H1 (cell line): ENCODE data around the gene HORMAD2. TPM values are rescaled to one million over a fixed set of nuclear protein-coding genes. Genes with fewer than 3 reads are reported as not detected.

Experiments used
- KDM4A ChIP-seq: IDR thresholded peaks from one replicate; pipeline ENCODE4 v1.7.1; 2012; ENCODE audit warnings: low read depth, mild to moderate bottlenecking, moderate library complexity, low read length, inconsistent platforms; ENCODE audit not compliant: severe bottlenecking
- NRF1 ChIP-seq: IDR thresholded peaks from 2 replicates; pipeline ENCODE4 v1.6.1; 2011; ENCODE audit warnings: mild to moderate bottlenecking, low read depth, low read length, improper control_type of control experiment
- PHF8 ChIP-seq: fragments of 200-600 bp; sonication (generic); conservative IDR thresholded peaks from 2 replicates; pipeline ENCODE4 v1.7.1; 2012; ENCODE audit warnings: low read depth, mild to moderate bottlenecking, inconsistent platforms, low read length, moderate library complexity
- POLR2A ChIP-seq, 2 experiments: IDR thresholded peaks; 1 replicate in 1 of 2; 2 replicates in 1 of 2; pipeline ENCODE4 v1.6.1; 2011; ENCODE audit warnings: low read depth in 2 of 2, low read length in 2 of 2, mild to moderate bottlenecking in 2 of 2; ENCODE audit errors: control extremely low read depth in 1 of 2
- TAF1 ChIP-seq: IDR thresholded peaks from 2 replicates; pipeline ENCODE4 v1.6.1; 2011; ENCODE audit warnings: mild to moderate bottlenecking, low read depth, low read length
- TCF12 ChIP-seq: IDR thresholded peaks from 2 replicates; pipeline ENCODE4 v1.6.1; 2011; ENCODE audit warnings: low read depth, mild to moderate bottlenecking, low read length
- TEAD4 ChIP-seq: IDR thresholded peaks from 2 replicates; pipeline ENCODE4 v1.6.1; 2012; ENCODE audit warnings: low read depth, low read length, inconsistent platforms, mixed read lengths
- polyA plus RNA-seq, 7 experiments: library from polyadenylated mRNA; depleted of rRNA in 3 of 7; stranded (reverse) in 5 of 7; unstranded in 2 of 7; fragments of >200 nt in 5 of 7; fragments of 200-250 nt in 2 of 7; gene quantifications; 1 replicate in 5 of 7; 2 replicates in 1 of 7; 4 replicates in 1 of 7; pipeline versions ENCODE4 v1.2.1 to v1.2.3, GENCODE V29; 2011 to 2013; ENCODE audit warnings: missing spikeins in 2 of 7, mixed read lengths in 2 of 7
- total RNA-seq: library from RNA; stranded (reverse); fragmentation: NEBNext Ultra II Directional; extraction: Animal tissue kit (Norgen Biotek cat#: 25700); gene quantifications from 2 replicates; pipeline ENCODE4 v1.2.1, GENCODE V29; 2021
- TF ChIP-seq, protein P1 (sequence below): fragments of 300-600 bp; sonication (generic); IDR thresholded peaks from 2 replicates; pipeline ENCODE4 v1.7.1; 2012; ENCODE audit warnings: low read length, moderate library complexity, mild to moderate bottlenecking, inconsistent platforms; ENCODE audit not compliant: insufficient replicate concordance
- TF ChIP-seq, protein P2 (sequence below): IDR thresholded peaks from 2 replicates; pipeline ENCODE4 v1.6.1; 2012; ENCODE audit warnings: inconsistent platforms
- TF ChIP-seq, protein P3 (sequence below): IDR thresholded peaks from 2 replicates; pipeline ENCODE4 v1.6.1; 2012; ENCODE audit warnings: low read length, inconsistent platforms

Gene HORMAD2
- total and polyA plus RNA-seq, 2 of the 8 experiments (the other 6 are each of a cell fraction or from before 2014, with no cell fraction given) = 0.03 TPM; not detected in 1

DNA sequence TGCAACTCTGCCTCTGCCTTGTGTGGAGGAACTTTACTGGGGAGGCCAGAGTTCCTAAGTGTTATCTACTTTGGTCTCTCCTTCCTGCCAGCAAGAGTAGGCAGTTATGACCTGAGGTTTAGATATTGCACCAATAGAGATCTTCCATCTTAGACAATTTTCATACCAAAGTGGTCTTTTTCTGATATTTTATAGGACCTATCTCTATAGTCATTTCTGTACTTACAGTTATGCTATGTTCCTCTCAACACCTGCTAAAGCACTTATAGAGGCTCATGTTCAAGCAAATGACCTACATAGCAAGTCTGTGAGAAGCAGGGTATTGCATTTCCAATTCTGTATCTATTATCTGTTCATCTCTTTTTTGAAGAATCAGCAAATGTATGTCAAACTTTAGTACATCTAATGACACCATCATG is 80.8 kb downstream of the HORMAD2 start (continued):
- TF ChIP-seq, protein P1, sequence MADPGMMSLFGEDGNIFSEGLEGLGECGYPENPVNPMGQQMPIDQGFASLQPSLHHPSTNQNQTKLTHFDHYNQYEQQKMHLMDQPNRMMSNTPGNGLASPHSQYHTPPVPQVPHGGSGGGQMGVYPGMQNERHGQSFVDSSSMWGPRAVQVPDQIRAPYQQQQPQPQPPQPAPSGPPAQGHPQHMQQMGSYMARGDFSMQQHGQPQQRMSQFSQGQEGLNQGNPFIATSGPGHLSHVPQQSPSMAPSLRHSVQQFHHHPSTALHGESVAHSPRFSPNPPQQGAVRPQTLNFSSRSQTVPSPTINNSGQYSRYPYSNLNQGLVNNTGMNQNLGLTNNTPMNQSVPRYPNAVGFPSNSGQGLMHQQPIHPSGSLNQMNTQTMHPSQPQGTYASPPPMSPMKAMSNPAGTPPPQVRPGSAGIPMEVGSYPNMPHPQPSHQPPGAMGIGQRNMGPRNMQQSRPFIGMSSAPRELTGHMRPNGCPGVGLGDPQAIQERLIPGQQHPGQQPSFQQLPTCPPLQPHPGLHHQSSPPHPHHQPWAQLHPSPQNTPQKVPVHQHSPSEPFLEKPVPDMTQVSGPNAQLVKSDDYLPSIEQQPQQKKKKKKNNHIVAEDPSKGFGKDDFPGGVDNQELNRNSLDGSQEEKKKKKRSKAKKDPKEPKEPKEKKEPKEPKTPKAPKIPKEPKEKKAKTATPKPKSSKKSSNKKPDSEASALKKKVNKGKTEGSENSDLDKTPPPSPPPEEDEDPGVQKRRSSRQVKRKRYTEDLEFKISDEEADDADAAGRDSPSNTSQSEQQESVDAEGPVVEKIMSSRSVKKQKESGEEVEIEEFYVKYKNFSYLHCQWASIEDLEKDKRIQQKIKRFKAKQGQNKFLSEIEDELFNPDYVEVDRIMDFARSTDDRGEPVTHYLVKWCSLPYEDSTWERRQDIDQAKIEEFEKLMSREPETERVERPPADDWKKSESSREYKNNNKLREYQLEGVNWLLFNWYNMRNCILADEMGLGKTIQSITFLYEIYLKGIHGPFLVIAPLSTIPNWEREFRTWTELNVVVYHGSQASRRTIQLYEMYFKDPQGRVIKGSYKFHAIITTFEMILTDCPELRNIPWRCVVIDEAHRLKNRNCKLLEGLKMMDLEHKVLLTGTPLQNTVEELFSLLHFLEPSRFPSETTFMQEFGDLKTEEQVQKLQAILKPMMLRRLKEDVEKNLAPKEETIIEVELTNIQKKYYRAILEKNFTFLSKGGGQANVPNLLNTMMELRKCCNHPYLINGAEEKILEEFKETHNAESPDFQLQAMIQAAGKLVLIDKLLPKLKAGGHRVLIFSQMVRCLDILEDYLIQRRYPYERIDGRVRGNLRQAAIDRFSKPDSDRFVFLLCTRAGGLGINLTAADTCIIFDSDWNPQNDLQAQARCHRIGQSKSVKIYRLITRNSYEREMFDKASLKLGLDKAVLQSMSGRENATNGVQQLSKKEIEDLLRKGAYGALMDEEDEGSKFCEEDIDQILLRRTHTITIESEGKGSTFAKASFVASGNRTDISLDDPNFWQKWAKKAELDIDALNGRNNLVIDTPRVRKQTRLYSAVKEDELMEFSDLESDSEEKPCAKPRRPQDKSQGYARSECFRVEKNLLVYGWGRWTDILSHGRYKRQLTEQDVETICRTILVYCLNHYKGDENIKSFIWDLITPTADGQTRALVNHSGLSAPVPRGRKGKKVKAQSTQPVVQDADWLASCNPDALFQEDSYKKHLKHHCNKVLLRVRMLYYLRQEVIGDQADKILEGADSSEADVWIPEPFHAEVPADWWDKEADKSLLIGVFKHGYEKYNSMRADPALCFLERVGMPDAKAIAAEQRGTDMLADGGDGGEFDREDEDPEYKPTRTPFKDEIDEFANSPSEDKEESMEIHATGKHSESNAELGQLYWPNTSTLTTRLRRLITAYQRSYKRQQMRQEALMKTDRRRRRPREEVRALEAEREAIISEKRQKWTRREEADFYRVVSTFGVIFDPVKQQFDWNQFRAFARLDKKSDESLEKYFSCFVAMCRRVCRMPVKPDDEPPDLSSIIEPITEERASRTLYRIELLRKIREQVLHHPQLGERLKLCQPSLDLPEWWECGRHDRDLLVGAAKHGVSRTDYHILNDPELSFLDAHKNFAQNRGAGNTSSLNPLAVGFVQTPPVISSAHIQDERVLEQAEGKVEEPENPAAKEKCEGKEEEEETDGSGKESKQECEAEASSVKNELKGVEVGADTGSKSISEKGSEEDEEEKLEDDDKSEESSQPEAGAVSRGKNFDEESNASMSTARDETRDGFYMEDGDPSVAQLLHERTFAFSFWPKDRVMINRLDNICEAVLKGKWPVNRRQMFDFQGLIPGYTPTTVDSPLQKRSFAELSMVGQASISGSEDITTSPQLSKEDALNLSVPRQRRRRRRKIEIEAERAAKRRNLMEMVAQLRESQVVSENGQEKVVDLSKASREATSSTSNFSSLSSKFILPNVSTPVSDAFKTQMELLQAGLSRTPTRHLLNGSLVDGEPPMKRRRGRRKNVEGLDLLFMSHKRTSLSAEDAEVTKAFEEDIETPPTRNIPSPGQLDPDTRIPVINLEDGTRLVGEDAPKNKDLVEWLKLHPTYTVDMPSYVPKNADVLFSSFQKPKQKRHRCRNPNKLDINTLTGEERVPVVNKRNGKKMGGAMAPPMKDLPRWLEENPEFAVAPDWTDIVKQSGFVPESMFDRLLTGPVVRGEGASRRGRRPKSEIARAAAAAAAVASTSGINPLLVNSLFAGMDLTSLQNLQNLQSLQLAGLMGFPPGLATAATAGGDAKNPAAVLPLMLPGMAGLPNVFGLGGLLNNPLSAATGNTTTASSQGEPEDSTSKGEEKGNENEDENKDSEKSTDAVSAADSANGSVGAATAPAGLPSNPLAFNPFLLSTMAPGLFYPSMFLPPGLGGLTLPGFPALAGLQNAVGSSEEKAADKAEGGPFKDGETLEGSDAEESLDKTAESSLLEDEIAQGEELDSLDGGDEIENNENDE = no peak
- TF ChIP-seq NRF1 (no peak), TCF12 (no peak), POLR2A (IDR thresholded peaks at IDR 0.05; ENCODE audit: control extremely low read depth in 1 of 2, low read depth in 2 of 2, low read length in 2 of 2) (no peak), KDM4A (no peak), TEAD4 (no peak), TAF1 (no peak), PHF8 (no peak)
- TF ChIP-seq, protein P2, sequence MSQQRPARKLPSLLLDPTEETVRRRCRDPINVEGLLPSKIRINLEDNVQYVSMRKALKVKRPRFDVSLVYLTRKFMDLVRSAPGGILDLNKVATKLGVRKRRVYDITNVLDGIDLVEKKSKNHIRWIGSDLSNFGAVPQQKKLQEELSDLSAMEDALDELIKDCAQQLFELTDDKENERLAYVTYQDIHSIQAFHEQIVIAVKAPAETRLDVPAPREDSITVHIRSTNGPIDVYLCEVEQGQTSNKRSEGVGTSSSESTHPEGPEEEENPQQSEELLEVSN = no peak
- TF ChIP-seq, protein P3, sequence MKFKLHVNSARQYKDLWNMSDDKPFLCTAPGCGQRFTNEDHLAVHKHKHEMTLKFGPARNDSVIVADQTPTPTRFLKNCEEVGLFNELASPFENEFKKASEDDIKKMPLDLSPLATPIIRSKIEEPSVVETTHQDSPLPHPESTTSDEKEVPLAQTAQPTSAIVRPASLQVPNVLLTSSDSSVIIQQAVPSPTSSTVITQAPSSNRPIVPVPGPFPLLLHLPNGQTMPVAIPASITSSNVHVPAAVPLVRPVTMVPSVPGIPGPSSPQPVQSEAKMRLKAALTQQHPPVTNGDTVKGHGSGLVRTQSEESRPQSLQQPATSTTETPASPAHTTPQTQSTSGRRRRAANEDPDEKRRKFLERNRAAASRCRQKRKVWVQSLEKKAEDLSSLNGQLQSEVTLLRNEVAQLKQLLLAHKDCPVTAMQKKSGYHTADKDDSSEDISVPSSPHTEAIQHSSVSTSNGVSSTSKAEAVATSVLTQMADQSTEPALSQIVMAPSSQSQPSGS = no peak
